ENCODE data around the gene SDHAF1.

DNA sequence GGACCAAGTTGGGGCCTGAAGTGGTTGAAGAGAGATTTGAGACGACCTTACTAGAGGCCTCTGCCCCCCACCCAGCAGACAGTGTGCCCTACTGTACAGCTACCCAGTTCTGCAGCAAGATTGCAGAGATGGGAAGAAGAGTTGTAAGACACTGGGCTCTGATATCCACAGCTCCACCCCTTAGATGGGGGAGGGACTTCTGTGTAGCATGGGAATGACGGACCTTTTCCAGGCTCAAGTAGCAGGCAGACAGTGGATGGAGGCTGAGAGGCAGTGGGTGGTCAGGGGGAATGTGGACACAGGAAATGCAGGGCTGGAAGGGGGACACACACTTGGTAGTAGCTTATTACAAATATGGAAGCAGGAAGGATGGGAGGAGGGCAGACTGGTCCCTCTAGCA is 45.9 kb upstream of the SDHAF1 start:
- TF ChIP-seq, protein P1, sequence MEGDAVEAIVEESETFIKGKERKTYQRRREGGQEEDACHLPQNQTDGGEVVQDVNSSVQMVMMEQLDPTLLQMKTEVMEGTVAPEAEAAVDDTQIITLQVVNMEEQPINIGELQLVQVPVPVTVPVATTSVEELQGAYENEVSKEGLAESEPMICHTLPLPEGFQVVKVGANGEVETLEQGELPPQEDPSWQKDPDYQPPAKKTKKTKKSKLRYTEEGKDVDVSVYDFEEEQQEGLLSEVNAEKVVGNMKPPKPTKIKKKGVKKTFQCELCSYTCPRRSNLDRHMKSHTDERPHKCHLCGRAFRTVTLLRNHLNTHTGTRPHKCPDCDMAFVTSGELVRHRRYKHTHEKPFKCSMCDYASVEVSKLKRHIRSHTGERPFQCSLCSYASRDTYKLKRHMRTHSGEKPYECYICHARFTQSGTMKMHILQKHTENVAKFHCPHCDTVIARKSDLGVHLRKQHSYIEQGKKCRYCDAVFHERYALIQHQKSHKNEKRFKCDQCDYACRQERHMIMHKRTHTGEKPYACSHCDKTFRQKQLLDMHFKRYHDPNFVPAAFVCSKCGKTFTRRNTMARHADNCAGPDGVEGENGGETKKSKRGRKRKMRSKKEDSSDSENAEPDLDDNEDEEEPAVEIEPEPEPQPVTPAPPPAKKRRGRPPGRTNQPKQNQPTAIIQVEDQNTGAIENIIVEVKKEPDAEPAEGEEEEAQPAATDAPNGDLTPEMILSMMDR (IDR thresholded peaks at IDR 0.05 in 8 of 11, conservative IDR thresholded peaks at IDR 0.05 in 3 of 11), result no peak
- TF ChIP-seq POLR2AphosphoS5 (IDR thresholded peaks at IDR 0.05), result no peak

Measured in spleen (tissue), 7 donors.